Activated T-cell treated with anti-CD3 and anti-CD28 coated beads, Interleukin-2, amount 50 U/mL, for 48 hours (primary cell): ENCODE results near the gene FOXK1.

Source experiments
- DNase-seq, 2 experiments: peaks; one replicate each; pipeline ENCODE4 v3.0.0-alpha.2; 2020

FOXK1 gene

GRCh38 chr7:4699841-4700240, 17.7 kb downstream of the FOXK1 start:
- no peak for DNase-seq

DNA sequence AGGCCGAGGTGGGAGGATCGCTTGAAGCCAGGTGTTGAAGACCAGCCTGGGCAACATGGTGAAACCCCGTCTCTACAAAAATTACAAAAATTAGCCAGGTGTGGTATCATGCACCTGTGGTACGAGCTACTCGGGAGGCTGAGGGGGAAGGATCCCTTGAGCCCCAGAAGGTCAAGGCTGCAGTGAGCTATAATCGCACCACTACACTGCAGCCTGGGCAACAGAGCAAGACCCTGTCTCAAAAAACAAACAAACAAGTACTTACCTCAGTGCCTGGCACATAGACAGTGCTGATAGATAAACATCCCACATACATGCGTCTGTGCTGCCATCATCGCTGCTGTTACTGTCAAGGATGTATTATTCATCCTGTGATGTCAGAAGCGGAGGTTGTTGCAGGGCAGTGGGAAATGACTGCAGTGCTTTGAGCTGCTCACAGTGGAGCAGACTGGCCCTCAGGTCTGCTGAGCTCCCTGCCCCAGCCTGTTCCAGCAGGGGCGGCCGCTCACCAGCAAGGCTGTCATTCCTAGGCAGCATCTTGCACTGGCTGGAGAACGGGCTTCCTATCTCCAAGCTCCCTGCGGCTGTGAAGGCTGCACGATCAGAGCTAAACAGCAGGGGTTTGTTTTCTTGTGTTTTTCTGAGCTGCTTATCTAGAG, 18.6 kb downstream of the FOXK1 start:
- DNase-seq, result no peak

DNA sequence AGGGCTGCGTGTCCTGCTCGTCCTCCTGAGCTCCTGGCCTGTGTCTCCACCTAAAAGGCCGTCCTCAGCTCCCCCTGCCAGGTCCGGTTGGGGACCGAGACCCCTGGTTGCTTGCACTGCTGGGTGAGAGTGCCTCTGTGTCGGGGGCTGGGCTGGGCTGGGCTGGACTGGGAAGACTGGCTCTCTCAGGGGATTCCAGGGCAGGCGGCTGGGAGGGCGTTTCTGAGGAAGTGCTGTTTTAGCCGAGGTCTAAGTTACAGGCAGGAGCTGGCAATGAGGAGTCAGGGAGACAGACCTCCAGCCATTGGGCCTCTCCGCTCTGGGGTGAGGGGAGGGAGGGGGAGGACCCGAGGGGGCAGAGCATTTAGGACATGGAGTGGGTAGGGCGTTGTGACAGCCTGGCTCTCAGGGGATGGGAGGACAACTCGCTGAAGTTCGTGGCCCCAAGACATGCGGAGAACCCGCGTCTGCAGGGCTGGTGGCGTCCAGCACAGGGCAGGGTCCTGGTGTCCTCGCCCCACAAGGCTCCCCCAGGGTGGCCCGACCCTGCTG, 20.9 kb downstream of the FOXK1 start:
- DNase-seq, result no peak

GRCh38 chr7:4703532-4703931, 21.4 kb downstream of the FOXK1 start:
- no peak for DNase-seq

DNA sequence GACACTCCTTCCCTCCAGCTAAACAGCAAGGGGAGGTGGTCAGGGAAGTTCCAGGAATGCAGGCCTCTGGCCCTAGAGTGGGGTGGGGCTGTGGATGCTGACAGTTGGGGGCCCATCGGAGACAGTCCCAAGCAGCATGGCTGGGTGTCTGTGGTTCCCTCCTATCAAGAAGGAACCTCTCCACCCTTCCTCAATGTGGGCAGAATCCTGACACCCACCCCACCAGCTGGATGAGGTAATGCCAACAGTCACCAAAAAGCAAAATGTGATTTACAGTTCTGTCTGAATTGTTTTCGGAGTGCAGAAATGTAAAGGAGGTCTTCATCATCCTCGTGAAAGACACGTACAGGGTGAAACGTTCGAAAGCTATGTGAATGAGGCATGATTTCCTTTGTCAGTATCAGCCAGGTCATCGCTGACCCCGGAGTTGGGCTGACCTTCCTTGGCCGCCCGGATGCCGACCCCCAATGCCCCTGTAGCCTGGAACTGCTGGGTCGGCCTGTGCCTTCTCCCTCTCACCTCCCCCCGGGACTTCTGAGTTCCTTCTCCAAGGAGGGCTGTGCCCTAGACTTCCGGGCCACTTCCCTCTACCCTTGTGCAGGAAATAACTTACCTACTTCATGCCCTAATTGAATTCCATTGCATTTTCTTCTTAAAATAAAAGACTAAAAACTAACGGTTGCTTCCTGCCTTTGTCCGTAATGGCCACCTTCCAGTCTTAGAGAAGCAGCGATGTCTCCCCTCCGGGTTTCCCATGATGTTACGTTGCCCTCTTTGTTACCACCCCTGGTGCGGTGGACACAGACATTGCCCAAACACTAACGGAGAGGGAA, 24.5 kb downstream of the FOXK1 start:
- DNase-seq, result no peak

DNA sequence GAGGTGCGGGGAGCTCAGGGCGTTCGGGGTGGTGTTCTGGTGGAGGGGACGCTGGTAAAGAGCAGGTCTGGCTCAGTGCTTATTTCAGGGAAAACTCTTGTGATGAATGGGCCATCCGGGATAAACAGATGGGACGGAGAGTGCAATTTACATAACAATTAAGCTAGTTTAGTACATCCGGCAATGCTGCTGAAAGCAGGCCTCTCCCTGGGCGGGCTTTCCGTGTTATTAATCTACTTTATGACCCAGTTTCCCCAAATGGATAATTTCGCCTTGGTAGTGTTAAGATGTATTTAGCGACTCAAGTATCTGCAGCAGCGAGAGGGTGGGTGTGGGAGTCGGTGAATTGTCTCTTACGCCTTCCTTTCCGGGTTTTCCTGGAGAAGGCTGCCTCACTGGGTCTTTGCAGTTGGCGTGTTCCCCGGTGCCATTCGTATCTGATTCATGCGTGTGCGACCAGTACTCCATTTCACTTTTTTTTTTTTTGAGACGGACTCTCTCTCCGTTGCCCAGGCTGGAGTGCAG, 25.2 kb downstream of the FOXK1 start:
- DNase-seq, result no peak

DNA sequence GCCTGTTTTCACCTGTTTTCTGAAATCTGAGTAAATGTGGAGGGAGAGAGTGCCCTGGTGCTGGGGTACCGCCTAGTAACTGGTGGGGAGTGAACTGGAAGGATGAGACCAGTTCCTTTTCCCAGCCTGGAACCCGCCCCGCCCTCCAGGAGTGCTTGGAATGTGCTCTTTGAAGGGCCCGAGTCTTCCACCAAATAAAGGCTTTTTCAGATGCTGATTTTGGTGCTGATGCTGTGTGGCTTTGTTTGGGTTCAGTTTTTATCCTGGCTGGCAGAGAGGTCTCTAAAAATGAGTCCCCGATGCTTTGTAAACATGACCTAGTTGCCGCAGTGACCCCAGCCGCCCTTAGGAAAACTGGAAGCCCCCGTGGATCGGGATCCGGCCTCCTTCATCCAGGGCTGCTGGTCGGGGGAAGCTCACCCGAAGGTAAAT, 25.9 kb downstream of the FOXK1 start:
- DNase-seq, result no peak

- no peak for DNase-seq
These were observed 27.1 kb downstream of the FOXK1 start for GRCh38 chr7:4709187-4709586.

DNA sequence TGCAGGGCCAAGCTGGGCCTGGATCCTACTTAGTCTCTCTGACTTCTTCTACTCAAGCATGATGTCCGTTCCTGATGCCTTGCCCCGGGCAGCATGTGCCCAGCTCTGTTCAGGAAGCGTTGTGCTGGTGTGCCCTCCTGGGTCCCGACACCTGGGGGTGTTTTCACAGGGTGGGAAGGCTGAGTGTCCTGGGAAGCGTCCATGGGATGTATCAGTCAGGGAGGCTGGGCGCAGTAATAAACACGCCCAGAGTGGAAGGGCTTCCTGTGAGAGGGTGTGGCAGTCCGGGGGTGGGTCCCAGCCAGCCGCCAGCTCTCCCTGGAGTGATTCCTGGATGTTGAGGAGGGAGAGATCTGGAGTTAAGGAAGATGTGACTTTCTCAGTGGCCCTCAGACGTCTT, 29.0 kb downstream of the FOXK1 start:
- DNase-seq, result no peak

DNA sequence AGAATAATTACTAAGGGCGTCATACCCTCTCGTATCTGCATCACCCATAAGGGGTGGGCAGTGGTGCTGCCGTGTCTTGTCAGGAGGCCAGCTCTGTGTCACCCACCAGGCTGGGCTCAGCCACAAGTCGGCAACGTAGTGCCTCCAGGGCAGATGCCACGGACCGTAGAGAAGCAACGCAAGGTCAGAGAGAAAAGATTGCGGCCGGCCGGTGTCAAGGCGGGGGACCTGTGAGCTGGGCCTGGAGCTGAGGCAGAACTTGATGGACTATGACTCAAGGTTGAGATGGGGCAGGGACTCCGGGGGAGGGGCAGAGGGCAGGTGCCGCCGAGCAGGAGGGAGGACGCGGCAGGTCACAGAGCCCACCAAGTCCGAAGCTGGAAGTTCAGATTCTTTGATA, 29.5 kb downstream of the FOXK1 start:
- no peak for DNase-seq

DNA sequence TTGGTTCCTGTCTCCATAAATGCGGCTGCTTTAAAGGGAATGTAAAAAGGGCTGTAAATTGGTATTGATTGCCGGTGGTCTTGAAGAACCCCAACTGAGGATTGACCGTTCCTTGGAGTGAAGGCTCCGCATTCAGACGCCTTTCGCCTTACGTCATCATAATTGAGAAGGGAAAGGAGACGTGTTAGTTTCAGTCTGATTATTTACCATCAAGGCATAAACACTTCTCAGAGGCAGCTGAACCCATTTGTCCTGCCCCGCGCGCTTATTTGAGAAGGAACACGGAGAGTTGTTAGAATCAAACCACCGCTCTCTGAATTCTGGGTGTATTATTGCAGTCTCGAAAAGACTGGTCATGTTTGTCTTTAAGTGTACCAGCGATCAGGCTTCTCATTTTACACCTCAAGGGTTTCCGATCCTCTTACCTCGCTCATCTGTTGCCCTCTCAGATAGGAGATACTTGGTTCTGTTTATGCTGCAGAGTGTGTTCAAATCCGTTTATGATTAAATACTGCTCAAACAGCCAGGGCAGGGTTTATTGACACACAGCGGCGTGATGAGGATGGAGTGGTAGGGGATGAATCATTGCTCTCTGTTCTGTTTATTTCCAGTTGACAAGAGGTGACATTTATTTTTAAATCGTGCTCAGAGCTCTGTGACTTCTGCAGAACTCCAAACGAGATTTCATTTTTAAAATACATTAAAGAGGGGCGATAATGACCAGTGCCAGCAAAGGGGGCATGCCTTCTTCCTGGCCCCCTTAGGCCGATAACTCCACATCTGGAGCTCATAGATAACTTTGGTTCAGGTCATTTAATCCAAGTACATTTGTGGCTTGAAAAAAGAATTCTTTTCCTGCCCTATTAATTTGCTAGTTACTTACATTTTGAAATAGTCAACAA, 30.4 kb downstream of the FOXK1 start:
- no peak for DNase-seq

GRCh38 chr7:4713183-4713784, 31.2 kb downstream of the FOXK1 start:
- DNase-seq, result no peak

GRCh38 chr7:4714161-4714700, 32.1 kb downstream of the FOXK1 start:
- no peak for DNase-seq

DNA sequence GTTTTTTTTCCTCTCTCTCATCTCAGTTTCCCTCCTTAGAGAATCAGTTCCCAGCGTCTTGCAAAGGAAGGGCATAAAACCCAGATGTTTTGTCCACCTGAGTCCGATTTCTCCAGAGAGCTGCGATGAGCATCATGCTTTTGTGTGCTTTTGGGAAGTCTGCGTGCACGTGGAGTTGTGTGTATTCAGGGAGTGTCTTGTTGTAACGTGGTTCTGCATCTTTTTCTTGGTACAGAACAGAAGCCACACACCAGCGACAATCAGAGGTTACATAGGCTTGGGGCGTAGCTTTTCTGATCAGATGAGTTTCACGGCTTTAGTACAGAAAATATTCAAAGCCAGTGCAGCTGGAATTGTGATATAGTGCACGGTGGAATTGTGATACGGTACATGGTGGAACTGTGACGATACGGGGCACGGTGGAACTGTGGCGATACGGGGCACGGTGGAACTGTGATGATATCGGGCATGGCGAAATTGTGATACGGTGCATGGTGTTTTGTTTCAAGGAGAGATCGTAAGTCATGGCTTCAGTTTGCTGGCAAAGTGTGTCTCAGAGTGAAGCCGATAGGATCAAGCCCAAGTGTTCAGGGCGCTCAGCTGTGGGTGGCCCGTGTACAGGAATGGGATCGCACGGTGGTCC, 32.8 kb downstream of the FOXK1 start:
- DNase-seq, result no peak

DNA sequence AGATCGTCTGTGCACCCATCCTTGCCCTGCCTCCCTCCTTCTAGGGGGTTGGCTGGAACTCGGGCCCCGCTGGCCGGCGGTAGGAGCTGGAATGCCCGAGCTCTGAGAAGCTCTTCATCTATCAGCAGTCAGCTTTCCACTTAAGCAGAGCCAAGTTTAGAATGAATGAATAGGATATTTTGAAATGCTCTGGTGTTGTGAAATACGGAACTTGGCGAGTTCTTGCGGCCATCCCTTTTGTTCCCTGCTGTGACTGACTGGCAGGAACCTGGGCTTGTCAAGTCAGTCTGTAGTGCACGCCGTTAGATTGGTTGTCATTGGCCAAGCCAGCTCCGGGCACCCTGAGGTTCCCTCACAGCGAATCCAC, 33.3 kb downstream of the FOXK1 start:
- DNase-seq, result no peak

- DNase-seq, result no peak
These were observed 35.1 kb downstream of the FOXK1 start for GRCh38 chr7:4716946-4717795.

DNA sequence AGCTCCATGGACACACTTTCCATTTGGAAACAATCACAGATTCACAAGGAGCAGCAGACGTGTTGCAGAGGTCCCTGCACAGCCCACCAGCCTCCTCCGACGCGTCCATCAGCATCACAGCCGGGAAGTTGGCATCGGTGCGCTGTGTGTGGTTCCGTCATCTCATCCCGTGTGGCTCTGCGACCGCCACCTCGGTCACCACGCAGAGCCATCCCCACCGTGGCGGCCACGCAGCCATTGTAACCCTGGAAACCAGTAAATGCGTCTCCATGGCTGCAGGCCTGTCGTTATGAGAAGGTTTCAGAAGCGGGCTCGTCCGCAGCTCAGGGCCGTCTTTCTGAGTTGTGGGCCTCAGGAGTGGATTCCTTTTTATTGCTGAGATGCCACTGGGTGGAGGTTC, 36.0 kb downstream of the FOXK1 start:
- DNase-seq, result no peak

- DNase-seq, result no peak
These were observed 38.1 kb downstream of the FOXK1 start for GRCh38 chr7:4720225-4720624.

GRCh38 chr7:4722308-4722707, 40.2 kb downstream of the FOXK1 start:
- no peak for DNase-seq

DNA sequence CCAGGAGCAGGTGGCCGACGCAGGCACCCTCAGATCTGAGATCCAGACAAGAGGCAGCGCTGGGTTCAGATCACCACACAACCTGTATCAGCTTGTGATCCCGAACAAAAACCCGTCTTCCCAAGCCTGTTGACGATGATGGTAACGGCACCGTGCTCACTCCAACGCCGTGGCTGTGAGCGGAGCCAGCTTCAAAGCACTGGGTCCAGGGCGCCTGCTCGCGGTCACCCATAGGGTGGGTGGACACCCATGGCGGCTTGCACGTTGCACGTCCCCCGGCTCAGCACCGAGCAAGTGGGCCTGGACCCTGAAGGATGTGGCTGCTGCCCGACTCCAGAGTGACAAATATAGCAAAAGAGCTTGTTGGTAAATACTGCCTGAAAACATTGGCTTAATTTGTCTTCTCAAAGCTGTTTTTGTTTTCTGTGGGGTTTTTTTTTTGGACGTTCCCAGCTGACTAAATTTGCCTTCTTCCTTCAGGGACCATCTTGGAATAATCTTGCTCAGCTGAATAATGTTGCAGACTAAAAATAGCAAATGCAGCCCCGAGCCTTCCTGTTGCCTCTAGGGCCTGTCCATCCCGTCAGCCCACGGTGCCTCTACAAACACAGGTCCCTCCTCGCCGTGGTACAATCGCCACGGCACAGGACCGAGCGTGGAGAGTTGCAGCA, 41.0 kb downstream of the FOXK1 start:
- DNase-seq, result no peak
